ENCODE data around the gene GPR143. TPM values are rescaled to one million over a fixed set of nuclear protein-coding genes. Genes with fewer than 3 reads are reported as not detected.
"Not testable (repeated sequence)": the region's sequence is repeated elsewhere in the genome, so short reads cannot be mapped to it uniquely, and the experiment has no call there.

GPR143 gene
- 33.0 and 58.2 TPM in 2 replicates for total RNA-seq

DNA sequence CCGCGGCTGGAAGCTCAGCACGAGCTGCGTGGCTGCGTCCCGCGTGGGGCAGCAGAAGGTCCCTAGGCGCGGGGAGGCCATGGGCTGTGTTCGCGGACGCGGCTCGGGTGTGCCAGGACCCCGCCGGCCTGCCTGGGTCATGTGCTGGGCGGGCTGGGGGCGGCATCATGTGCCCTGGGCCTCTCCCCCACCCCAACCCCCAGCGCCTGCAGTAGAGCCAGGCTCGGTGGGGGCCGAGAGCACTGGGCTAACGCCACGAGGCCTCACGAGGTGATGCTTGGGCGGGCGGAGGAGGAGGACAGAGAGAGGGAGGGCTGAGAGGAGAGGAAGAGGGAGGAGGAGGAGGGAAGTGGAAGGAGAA is at the start of gene GPR143:
Gene GPR143 (minus strand): TSS at position 111 of the 361 bp plus-strand sequence. CDS start 30 bp downstream, at position 81.
- no peak for DNase-seq (ENCODE audit: low read depth)

DNA sequence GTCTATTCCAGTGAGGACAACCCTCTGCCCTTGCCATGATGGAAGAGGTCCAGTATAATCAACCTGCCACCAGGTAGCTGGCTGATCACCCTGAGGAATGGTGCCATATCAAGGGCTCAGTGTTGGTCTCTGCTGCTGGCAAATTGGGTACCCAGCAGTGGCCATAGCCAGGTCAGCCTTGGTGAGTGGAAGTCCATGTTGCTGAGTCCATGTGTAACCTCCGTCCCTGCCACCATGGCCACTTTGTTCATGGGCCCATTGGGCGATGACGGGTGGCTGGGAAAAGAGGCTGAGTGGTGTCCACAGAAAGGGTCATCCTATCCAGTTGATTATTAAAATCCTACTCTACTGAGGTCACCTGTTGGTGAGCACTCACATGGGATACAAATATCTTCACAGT is 45.4 kb upstream of the GPR143 start:
- not testable (repeated sequence) for DNase-seq (ENCODE audit: low read depth)

GRCh38 chrX:9809876-9810275 is 44.2 kb upstream of the GPR143 start:
- not testable (repeated sequence) for DNase-seq (ENCODE audit: low read depth)

DNA sequence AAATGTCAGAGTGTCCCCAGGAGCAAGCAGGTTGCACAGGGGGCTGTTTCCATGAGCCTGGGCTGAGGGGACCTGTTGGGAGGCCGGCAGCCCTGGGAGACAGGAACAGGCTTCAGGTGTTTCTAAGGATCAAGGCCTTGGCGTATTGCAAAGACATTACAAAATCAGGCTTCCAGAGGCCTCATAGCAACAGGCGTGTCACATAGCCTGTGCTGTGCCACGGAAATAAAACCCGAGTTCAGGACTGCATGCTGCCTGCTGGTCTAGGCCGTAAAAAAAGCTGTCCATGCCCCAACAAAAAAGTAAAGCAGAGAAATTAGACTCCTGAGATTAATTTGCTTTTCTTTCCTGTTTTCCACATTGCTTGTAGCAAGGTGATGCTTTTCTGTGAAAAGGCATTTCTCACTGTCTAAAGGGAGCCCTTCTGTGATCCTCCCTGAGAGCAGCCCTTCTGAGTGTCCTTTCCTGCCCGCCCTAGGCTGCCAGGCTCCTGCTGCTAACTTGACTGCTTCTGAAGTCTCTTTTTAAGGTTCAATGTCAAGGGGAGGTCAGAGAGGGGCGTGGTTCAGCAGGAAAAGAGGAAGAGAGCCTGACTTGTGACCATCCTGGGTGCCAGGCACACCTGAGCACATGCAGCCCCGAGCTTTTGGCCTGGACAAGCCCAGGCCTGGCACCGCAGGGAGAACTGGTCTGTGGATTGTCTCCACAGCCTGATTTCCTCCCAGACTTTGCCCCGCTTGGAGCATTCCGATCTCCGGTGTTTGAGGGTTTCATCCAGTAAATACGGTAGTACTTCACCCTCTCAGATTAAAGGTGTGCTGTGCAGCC is 41.9 kb upstream of the GPR143 start:
- DNase-seq (ENCODE audit: low read depth), result no peak

GRCh38 chrX:9805956-9806355 is 40.3 kb upstream of the GPR143 start:
- no peak for DNase-seq (ENCODE audit: low read depth)

- DNase-seq (ENCODE audit: low read depth), result no peak
Observed at GRCh38 chrX:9804444-9804843, 38.8 kb upstream of the GPR143 start.

DNA sequence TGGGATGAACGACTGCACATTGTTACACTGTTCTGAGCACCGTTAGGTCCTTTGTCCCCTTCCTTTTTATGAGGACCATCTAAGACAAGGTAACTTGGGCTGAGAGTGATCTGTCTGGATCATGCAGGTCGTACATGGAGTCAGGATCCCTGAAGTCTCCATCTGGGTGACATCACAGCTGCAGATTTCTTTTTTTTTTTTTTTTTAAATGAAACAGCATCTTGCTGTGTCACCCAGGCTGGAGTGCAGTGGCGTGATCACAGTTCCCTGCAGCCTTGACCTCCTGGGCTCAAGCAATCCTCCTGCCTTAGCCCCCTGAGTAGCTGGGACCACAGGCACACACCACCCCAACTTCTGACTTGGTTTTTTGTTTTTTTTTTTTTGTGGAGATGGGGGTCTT is 37.1 kb upstream of the GPR143 start:
- DNase-seq (ENCODE audit: low read depth), result no peak

GRCh38 chrX:9797384-9798360 is 32.0 kb upstream of the GPR143 start:
- DNase-seq (ENCODE audit: low read depth), result no peak

DNA sequence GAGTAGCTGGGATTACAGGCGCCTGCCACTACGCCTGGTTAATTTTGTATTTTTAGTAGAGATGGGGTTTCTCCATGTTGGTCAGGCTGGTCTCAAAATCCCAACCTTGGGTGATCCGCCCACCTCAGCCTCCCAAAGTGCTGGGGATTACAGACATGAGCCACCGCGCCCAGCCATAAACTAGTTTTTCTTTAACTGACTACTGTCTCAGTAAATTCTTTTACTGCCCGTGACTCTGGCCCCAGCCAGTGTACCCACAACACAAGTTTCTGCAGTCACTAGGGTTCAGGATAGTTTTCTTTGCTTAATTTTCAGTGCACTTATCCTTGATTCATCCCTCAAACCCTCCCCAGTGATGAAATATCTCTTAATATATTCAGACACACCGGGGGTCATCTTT is 28.8 kb upstream of the GPR143 start:
- DNase-seq (ENCODE audit: low read depth), result no peak

DNA sequence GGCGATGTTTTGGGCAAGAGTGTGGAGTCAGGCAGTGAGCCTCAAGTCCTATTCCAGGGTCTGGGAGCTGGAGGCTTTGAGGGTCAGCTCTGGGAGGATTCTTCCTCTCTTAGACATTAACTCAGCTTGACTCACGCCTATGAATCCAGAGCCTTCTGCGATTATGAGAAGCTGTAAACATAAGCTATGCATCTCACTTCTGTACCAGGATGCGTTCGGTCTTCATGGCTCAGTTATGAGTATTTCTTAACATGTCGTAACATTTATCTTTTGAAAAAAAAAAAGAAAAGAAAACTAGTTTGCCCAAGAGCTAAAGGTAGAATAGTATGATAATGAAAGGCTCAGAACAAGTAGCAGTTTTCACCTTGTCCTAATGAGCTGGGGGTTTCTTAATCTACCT is 25.2 kb upstream of the GPR143 start:
- no peak for DNase-seq (ENCODE audit: low read depth)

DNA sequence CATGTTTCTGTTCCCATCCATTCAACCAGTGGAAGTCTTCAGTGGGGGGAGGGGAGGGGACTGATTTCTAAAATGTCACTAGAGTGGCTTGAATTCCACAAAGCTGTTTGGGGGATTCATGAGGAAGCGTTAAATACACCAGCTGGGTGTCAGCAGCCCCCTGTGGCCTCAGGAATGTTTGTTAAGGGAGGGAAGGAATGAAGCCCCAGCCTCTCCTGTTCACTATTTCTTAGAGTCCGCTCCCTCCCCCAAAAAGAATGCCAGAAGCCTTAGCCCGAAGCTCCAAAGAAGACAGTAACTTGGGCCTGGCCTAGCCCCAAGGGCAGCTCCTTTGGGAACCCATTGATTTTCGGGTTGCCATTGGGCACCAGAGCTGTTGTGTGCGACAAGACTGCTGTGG is 23.9 kb upstream of the GPR143 start:
- DNase-seq (ENCODE audit: low read depth), result no peak

DNA sequence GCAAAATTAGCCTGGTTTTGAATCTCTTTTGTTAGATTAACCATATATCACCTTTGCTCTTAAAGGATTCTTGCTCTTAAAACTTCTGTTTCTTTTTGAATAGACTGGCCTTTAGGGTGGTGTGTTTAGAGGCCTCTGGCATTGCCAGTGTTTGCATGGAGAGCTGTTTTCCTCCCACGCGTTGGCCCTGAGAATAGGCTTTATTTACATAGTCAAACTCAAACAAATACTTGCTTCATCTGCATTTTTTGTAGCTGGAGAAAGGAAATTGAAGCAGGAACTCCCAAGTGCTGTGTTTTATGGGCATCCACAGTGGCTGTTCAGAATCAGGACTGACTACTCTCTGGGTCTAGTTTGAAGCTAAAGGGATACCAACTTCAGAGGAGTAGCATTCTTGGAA is 23.3 kb upstream of the GPR143 start:
- DNase-seq (ENCODE audit: low read depth), result peak; percentile 76

DNA sequence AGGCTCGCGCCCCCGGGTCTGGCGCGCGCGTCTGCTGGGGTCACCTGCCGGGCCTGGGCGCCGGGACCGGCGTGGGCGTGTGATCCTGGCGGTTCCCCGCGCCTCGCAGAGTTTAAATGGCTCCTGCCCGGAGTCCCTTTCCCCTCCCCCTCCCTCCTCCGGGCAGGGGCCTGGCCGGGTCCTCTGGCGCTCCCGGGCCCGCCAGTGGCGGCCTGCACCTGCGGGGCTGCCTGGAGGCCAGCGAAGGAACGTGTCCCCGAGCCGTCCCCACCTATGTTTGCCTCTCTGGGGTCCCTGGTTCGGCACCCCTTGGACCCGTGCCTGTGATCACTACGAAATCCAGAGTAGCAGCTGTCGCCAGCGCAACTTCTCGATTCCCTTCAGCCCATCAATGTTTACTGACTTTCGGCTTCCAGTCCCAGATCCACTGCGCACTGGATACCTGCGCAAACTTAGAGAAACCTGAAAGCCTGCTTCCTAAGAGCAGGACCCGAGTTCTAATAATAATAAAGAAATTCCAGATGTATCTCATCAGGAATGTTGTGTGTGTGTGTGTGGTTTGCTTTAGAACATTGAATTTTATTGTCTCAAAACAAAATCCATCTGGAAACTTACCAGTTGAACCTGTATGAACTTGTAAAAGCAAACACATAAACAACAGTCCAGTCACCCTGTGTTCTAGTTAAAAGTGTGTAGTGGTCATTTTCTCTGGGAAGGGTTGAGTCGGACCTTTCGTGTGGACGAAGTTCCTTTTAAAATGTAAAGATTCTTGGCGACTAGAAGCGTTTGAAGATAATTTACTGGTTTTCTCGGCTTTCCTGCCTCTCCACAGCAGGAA is 21.4 kb upstream of the GPR143 start:
- DNase-seq (ENCODE audit: low read depth), result peak; percentile 49

GRCh38 chrX:9785944-9786797 is 20.5 kb upstream of the GPR143 start, which contains the start of gene SHROOM2:
Gene SHROOM2 (plus strand): TSS chrX:9786429. CDS start chrX:9786546, 117 bp downstream.
- DNase-seq (ENCODE audit: low read depth), result no peak

DNA sequence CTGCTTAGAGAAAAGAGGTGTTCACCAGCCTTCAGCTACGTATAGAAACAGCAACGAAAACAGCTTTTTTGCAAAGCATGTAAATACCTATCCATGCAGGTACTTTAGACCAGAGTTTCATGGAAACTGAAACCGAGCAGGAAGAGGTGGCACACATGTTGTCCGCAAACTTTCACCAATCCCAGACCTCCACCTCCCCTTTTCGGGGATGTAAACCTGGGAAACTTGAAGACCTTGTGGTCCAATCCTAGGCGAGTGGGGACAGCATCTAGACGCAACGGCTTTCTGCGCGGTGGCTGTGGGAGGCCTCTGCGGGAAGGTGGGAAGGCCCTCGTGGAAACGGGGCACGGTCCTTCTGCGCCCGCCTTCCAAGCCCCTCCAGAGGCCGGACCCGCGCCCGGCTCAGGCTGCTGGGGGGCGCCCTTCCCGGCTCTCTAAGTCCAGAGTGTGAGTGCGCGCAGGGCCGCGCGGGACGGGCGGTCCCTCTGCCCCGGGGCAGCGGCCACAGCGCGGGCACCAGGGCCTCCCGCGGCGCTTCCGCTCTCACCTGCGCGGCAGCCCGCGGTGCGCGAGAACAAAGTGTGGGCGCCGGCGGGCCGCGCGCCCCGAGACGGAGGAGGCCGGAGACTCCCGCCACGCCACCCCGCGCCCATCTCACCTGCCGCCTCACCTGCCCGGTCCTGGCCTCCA is 19.8 kb upstream of the GPR143 start:
- DNase-seq (ENCODE audit: low read depth), result peak; percentile 1

- DNase-seq (ENCODE audit: low read depth), result no peak
Observed at GRCh38 chrX:9784332-9784731, 18.7 kb upstream of the GPR143 start.

DNA sequence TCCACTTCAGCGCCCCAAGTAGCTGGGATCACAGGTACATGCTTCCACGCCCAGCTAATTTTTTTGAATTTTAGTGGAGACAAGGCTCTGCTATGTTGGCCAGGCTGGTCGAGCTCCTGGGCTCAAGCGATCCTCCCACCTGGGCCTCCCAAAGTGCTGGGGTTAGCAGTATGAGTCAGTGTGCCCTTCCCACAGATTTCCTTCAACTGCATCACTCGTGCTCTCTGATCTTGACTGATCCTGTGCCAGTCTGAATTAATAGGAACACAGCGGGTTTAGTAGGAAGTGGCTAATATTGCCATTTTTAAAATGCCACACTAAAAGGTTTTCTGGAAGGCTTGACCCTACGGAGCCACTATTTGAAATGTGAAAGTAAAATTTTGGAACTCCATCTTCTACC is 16.3 kb upstream of the GPR143 start:
- DNase-seq (ENCODE audit: low read depth), result no peak

GRCh38 chrX:9775930-9776329 is 10.3 kb upstream of the GPR143 start:
- no peak for DNase-seq (ENCODE audit: low read depth)

GRCh38 chrX:9772943-9773342 is 7.3 kb upstream of the GPR143 start:
- no peak for DNase-seq (ENCODE audit: low read depth)

- peak; percentile 21 for DNase-seq (ENCODE audit: low read depth)
Observed at GRCh38 chrX:9770319-9770718, 4.7 kb upstream of the GPR143 start.

Measured in renal cortical epithelial cell (primary cell).